Measurements from ENCODE around the gene CMC2. TPM values are rescaled to one million over a fixed set of nuclear protein-coding genes. Genes with fewer than 3 reads are reported as not detected.

The CMC2 gene
- total RNA-seq (2014; rRNA removed), result 73.2 and 80.8 TPM in 2 replicates
- 138 TPM for polyA plus RNA-seq (2012)

DNA sequence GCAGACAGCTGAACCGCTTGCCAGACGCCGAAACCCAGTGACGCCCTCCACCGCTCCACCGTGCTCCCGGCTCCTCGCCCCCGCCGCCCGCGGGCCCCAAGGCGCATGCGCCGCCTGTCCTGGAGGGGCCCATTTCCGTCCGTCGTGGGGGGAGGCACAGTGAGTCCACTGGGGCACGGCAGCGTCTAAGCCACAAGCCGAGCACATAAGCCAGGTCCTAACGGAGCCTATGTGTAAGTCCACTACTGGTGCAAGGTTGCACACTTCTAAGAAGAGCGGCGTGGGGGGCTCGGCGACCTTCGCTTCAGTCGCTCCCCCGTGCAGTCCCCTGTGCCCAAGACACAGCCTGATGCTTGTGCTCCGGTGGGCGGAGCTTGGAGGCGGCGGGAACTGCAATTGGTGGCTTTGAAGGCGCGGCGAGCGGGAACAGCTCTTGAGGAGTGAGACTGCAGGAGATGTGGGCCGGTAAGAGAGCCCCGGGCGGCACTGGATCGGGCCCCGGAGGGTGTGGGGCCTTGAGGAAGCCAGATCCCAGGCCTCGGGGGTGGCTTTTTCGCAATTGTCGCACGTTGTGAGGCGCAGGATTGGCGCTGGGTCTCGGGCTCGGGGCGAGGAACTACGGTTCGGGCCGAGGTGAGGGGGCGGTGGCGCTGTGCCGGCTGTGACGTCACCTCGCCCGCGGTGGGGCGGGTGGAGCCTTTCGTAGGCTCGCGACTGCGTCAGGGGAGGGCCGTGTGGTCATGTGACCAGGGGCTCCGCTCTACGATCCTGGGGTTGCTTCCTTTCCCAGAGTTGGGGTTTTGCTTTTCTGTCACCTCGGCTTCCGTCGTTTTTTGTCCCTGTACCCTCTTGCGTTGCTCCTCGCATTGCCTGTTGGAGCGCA lies at the start of gene CMC2, which contains the start of gene CENPN:
Gene CMC2 (minus strand): TSS at position 73 of the 883 bp plus-strand sequence. CDS start 9,491 bp downstream, outside the sequence.
Gene CENPN (plus strand): TSS at position 402 of the 883 bp plus-strand sequence. CDS start 4,726 bp downstream, outside the sequence.
- peak; percentile 98 for DNase-seq (ENCODE audit: low read depth)

DNA sequence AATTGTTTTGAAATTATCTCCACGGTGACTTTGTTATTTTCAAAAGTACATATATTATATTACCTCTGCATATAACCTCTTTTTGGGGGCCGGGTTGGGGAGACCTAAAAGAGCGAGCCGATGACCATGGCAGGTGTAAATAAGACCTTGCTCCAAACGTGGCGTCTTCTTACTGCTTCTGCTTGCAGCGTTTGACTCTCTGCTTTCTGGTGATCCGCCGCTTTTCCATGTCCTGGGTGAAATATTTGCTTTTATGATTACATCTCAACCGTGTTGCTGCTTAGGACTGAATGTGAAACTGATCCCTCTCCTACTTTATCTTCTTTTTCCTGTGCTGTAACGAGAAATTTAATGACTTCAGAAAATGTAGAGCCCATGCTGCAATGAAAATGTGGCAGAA lies 47.1 kb upstream of the CMC2 start:
- DNase-seq (ENCODE audit: low read depth), result no peak

DNA sequence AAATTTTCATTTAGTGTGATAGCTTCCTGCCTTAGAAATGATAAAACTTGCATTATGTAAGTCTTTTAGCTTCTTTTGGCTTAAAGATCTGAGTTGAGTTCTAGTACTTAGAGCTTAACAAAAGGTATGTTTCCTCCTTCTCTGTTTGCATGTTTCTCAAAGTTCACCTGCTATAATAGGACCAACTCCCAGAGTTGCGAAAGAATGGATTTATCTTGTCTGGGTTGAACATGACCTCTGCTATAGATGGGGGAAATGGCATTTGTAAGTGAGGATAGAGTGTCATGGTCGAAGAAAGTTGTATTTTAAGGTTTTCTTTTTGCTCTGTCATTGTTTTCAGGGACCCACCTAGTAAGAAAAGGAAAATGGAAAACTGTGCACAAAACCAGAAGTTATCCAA lies 36.1 kb upstream of the CMC2 start:
- DNase-seq (ENCODE audit: low read depth), result no peak

DNA sequence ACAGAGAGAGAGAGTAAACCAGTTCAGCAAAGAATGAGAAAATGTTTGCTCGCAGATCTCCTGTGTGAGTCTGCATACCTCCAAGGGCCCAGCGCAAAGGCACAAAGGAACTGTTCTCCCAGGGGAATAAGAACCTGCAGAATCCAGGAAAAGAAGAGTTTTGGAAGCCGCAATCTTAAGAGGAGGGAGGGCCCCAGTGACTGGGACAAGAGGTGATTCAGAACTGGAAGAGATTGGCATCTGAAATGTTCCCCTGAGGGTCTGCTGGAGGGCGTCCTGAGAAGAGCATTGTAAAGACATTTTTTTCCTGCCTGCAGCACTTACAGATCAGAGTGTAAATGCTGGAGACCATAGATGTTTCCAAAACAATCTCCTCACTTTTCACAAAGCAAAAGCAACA lies 35.0 kb upstream of the CMC2 start:
- no peak for DNase-seq (ENCODE audit: low read depth)

DNA sequence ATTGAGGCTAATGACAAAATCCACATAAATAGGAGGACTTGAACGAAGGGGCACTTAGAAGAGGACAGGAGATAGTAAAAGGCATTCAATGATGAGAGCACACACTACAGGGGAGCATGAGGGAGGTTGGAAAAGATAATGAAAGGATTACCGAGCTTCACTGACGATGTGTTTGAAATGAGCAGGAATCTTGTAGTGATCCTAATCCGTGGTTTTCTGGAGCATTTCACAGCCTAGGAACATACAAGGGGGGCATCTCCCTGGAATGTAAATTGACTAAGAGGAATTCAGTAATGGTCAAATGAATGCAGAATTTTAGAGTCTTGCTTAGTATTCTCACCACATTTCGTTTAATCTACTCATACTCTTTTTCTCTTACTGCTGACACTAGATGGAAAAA lies 34.2 kb upstream of the CMC2 start:
- DNase-seq (ENCODE audit: low read depth), result no peak

DNA sequence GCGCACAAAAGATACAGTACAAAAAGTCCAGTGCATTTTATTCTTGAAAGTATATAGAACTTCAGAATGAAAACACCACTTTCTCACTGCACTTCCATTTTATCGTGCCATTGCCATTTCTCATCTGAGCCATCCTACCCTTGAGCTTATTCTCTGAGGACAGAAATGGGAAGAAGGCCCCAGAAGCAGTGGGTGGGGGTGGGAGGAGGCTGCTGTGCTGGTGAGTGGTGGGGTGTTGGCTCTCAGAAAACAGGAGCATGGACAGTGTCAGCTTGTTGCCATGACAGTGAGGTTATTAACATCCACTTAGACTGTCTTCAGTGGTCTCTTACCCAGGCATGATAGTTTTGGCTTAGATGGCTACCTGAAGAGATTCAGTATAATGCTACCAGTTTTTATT lies 33.4 kb upstream of the CMC2 start:
- DNase-seq (ENCODE audit: low read depth), result no peak

DNA sequence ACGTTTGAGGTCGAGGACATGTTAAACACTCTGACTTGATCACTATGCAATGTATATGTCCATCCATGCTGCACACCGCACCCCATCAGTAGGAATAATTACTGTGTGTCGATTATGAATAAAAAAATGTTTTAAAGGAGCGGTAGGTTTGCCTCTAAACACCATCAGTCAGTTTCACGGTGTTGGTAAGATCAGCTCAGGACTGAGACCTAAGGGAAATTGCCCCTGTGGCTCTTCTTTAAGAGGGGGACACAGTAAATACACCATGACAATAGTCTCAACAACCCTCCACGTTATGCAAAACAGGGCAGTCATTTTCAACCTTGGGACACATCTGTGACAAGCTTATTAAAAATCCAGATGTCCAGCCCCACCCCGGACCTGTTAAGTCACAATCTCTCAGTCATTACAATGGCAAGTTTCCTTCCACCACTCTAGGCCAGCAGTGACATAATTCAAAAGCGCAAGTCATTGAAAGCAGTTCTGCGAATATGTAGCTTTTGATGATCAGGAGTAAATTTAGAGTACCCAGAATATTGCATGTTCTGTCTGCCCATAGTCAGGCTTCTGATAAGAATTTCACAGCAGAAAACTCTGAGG lies 30.2 kb upstream of the CMC2 start:
- no peak for DNase-seq (ENCODE audit: low read depth)

DNA sequence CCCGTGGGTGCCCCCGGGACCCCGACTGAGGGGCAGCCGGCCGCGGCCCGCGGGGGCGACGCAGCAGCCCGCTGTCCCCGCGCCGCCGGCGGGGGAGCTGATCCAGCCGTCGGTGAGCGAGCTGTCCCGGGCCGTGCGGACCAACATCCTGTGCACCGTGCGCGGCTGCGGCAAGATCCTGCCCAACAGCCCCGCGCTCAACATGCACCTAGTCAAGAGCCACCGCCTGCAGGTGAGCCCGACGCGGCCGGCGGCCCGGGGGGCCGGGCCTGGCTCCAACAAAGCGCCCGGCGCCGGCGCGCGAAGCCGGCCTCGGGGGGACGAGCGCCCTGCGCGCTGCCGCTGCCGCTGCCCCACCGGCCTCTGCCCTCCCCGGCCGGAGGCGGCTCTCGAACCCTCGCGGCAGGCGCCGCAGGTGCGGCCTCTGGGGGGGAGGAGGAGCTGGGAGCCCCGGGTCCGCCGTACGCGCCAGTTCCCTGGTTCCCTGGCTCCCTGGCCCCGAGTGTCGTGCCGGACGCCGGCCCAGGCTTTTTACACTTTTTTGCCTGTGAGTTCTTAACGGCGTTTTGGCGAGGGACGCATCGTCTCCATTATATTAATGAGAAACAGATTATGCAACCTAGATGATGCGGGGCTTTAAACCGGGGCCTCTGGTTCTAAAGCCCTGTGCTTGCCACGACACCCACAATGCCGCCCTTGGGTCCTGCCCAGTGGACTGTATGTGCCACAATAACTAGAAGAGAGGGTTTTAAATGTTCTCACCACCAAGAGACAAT lies 29.5 kb upstream of the CMC2 start:
- DNase-seq (ENCODE audit: low read depth), result peak; percentile 19

DNA sequence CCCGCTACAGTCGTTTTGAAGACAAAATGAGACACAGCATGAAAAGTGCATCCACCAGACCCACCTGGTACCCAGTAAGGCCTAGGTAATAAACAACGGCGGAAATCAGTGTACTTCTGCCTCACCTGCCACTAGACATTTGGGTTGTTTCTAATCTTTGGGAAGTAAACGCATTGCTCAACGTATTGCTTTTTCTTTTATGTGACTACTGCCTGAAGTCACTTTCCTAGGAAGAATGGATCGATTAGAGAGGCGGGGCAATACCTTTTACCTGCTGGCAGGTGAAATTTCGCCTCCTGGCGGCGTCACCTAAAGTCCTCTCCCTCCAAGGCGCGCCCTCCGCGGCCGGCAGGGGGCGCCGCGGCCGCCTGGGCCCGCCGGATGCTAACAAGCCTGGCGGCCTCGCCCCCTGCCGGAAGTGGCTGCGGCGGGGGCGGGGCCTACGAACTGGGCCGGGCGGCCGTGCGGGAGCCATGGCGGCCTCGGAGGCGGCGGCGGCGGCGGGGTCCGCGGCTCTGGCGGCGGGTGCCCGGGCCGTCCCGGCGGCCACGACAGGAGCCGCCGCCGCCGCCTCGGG lies 28.8 kb upstream of the CMC2 start, which contains the start of gene ATMIN:
Gene ATMIN (plus strand): TSS at position 445 of the 577 bp plus-strand sequence. CDS start 29 bp downstream, at position 474.
- peak; percentile 67 for DNase-seq (ENCODE audit: low read depth)

DNA sequence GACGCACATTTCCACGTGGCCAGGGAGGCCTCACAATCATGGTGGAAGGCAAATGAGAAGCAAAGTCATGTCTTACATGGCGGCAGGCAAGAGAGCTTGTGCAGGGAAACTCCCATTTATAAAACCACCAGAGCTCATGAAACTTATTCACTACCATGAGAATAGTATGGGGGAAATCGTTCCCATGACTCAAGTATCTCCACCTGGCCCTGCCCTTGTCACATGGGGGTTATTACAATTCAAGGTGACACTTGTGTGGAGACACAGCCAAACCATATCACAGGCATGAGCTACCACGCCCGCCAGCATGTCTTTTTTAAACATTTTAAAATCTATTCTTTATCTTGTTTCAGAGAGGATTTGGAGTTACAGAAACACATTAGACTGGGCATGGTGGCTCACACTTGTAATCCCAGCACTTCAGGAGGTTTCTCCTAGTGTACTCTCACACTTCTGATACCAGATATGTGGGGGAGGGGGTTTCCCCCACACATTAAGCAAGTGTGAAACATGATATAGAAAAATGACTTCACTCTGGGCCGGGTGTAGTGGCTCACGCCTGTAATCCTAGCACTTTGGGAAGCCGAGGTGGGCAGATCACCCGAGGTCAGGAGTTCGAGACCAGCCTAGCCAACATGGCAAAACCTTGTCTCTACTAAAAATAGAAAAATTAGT lies 23.4 kb upstream of the CMC2 start:
- DNase-seq (ENCODE audit: low read depth), result no peak

DNA sequence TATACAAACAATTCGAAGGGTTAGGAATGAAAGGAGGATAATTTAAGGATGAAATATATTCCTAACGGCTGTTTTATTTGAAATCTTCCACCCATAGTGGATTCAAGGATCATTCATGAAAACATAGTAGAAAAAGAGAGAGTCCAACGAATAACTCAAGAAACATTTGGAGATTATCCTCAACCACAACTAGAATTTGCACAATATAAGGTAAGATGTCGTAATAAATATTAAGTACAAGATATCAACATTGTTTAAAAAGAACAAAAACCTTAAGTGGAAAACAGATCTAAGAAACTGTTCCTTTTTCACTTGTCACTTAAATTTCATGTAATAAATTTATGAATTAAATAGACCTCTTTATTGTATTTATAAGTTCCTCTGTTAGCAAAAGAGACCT lies 19.7 kb upstream of the CMC2 start:
- DNase-seq (ENCODE audit: low read depth), result no peak

DNA sequence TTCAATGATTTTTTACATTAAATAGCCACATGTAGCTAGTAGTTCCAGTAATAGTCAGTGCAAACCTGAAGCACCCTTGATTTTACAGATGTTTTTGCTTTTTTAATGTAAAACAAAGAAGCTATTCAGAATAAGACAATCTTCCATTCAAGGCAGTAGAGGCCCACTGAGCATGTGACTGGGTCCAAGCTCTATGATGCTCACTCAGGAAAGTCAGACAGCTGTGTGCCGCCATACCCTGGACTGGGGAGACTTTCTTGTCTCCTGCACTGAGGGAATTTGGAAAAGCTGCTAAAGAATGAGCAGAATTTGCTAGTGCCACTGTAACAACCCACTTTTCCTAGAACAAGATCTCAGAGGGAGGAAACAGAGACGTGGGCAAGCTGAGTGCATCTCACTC lies 11.8 kb upstream of the CMC2 start:
- DNase-seq (ENCODE audit: low read depth), result no peak

DNA sequence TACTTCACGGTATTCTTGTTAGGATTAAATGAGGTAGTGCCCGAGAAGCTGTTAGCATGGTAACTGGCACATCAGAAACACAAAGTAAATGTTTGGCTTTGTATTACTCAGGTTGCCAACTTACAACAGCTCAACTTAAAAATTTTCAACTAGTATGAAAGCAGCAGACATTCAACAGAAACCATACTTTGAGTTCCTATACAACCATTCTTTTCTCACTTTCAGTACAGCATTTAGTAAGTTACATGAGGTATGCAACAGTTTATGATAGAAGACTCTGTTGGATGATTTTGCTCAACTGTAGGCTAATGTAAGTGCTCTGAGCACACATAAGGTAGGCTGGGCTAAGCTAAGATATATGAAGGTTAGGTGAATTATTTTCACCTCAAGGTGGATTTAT lies 8.0 kb upstream of the CMC2 start:
- no peak for DNase-seq (ENCODE audit: low read depth)

DNA sequence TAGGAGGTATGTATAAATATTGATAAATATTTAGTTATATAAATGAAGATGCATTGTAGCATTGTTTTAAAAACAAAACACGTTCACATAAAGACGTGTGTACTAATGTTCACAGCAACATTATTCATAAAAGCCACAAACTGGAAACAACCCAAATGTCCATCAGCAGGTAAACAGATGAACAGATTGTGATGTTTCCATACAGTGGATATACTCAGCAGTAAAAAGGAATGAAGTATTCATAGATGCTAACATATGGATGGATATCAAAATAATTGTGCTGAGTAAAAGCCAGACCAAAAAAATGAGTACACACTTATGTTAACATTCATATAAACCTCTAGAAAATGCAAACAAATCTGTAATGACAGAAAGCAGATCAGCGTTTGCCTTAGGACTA lies 6.3 kb upstream of the CMC2 start:
- DNase-seq (ENCODE audit: low read depth), result no peak

DNA sequence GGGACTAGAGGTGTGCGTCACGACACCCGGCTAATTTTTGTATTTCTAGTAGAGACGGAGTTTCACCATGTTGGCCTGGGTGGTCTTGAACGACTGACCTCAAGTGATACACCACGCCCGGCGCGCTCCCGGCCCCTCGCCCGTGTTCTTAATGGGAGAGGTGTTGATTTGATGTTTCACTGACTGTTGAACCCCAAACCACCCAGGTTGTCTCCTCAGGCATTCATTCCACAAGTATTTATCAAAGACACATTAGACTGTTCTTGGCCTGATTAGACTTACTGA lies 1.8 kb upstream of the CMC2 start:
- no peak for DNase-seq (ENCODE audit: low read depth)

DNA sequence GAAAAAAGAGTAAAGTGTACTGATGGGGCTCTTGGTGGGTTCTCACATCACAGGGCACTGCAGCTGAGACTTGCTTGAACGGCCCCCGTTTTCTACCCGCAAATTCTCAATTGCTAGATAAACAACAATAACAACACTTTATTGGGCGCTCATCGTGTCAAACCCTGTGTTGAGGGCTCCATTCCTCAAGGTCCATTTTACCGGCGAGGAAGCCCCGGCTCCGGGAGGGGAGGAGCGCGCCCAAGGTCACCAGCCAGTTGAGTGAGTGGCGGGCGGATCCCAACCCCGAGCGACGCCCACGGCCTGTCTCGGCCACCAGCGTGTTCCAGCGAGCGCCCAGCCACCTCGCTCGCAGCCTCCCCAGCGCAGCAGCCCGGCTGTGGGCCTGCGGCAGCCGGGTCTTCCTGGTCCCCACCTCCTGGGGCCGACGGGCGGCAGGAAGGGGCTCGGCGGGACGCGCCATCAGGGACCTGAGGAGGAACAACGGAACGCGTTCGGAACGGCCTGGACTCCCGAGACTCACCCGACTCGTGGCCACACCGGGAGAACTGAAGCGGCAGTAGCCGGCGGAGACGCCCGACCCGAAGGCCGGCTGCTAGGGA lies 373 bp downstream of the CMC2 start:
- peak; percentile 39 for DNase-seq (ENCODE audit: low read depth)

DNA sequence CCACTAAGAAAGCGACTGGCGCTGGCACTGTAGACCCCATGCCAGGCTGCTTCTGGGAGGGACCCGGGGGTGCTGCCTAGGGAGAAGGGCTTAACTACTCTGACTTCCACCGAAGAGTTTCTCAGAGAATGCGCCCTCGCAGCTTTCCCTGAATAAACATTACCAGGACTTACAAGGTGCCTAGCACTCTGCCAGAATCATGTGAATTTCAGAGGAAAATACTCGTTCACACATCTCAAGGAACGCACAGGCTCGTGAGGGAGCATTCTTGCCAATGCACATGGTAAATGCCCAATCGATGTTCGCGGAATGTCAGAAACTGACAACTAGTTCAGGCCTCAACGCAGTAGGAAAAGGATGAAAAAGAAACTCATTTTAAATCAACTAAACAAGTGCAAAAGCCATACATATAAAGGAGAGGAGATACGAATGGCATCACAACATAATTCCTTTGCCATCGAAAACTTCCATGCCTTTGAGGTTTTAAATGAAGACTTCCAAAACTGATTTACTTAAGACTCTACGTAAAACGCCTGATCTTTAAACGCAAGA lies 999 bp downstream of the CMC2 start:
- DNase-seq (ENCODE audit: low read depth), result no peak

DNA sequence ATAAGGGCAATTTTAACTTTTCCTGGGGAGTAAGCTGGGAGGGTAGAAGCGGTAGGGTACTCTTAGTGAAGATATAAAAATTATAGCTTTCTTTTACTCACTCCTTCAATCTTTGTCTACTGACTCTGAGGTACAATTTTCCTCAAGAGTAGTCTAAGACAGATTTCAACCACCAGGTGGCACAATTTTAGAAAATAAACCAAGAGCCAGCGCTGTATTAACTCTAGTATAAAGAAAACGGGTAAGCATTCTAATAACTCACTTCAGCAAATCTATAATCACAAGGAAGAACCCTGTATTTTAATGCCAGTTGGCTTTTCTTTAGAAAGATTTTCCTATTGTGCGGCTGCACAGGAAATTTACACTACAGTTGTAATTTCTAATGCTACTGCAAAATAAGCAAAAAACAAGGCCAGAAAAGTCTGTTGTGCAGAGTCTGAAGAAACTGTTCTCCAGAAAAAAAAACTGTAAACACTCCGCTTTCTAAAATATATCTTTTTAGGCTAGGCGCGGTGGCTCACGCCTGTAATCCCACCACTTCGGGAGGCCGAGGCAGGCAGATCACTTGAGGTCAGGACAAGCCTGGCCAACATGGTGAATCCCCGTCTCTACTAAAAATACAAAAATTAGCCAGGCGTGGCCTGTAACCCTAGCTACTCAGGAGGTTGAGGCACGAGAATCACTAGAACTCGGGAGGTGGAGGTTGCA lies 1.9 kb downstream of the CMC2 start:
- peak; percentile 66 for DNase-seq (ENCODE audit: low read depth)

DNA sequence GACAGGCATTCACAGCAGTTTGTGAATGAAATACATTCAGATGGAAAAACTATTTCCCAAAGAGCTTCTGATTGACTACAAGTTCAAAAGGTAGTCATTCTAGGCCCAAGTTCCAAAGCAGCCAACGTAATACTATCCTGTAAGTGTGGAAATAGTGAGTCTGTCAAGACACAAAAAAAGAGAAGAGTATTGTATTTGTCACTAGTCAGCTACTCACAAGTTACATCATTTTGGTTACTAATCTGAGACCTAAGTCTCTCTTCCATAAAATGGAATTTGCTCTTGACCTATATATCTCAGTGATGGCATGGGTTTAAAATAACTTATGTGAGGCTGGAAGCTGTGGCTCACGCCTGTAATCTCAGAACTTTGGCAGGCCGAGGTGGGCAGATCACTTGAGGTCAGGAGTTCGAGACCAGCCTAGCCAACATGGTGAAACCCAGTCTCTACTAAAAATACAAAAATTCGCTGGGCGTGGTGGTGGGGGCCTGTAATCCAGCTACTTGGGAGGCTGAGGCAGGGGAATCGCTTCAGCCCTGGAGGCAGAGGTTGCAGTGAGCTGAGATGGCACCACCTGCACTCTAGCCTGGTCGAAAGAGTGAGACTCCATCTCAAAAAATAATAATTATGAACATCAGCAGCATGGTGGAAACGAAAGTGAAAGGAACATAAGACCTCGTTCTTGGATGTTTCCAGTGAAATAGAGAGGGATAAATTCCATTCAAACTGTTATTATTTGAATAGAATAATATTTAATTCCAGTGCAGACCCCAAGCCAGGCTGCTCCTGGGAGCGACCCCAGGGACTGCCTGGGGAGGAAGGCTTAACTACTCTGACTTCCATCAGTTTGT lies 2.9 kb downstream of the CMC2 start:
- no peak for DNase-seq (ENCODE audit: low read depth)

All from LHCN-M2 (cell line).